GM12892 (cell line): Measurements from ENCODE around the gene PPP3CA.

Experiments
- POLR2A ChIP-seq: IDR thresholded peaks from 2 replicates; pipeline ENCODE4 v1.6.1; 2011; ENCODE audit warnings: low read depth, low read length, control low read depth
- POLR2AphosphoS5 ChIP-seq: IDR thresholded peaks from 2 replicates; pipeline ENCODE4 v1.6.1; 2011; ENCODE audit warnings: low read depth, low read length, control low read depth

DNA sequence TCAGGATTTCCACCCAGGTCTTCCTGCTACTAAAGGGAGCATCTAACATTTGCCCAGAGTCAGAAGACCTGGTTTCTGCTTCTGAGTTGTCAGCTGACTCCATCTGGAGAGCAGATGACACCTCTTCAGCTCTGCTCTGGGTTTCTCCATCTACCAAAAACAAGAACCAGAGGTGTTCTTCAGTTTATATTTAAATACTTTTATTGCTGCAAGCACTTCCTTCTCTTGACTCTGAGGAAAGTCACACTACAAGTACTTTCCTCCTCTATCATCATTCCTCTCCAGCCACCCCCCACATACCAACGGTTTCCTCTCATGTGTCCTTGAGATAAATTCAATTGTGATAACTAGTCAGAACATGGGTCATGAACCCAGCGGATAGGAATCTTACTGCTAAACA, 88.4 kb downstream of the PPP3CA start:
- TF ChIP-seq POLR2A (no peak), POLR2AphosphoS5 (no peak)
